OCI-M1 (cell line): ENCODE results near the gene ZNF677.
"Not testable (repeated sequence)": the region's sequence is repeated elsewhere in the genome, so short reads cannot be mapped to it uniquely, and the experiment has no call there.

Source experiments
- DNase-seq: peaks from one replicate; lab custom pipeline; 2025; lab: John Stamatoyannopoulos, UW

ZNF677 gene

GRCh38 chr19:53254411-53255341 lies at the start of gene ZNF677:
ZNF677 (minus strand) TSS chr19:53254873; CDS start chr19:53251550, 3,323 bp downstream.
- DNase-seq = peak; percentile 96

- peak; percentile 26 for DNase-seq
Measured at GRCh38 chr19:53301341-53301740, 46.7 kb upstream of the ZNF677 start.

GRCh38 chr19:53294786-53295441 lies 40.2 kb upstream of the ZNF677 start:
- DNase-seq = peak; percentile 13

GRCh38 chr19:53290758-53291549 lies 36.3 kb upstream of the ZNF677 start:
- DNase-seq = no peak

- no peak for DNase-seq
Measured at GRCh38 chr19:53285087-53285486, 30.4 kb upstream of the ZNF677 start.

GRCh38 chr19:53281947-53282346 lies 27.3 kb upstream of the ZNF677 start:
- not testable (repeated sequence) for DNase-seq

GRCh38 chr19:53275480-53275879 lies 20.8 kb upstream of the ZNF677 start:
- DNase-seq = no peak

GRCh38 chr19:53272044-53272443 lies 17.4 kb upstream of the ZNF677 start:
- no peak for DNase-seq

GRCh38 chr19:53269861-53270260 lies 15.2 kb upstream of the ZNF677 start:
- DNase-seq = not testable (repeated sequence)

- DNase-seq = not testable (repeated sequence)
Measured at GRCh38 chr19:53267623-53268022, 12.9 kb upstream of the ZNF677 start, which contains the start of gene VN1R4. VN1R4 (minus strand) TSS chr19:53267723; CDS start chr19:53267665, 58 bp downstream.

GRCh38 chr19:53257715-53258342 lies 3.2 kb upstream of the ZNF677 start, which contains the start of gene VN1R2:
VN1R2 (plus strand) TSS chr19:53258292; CDS start chr19:53258376, 84 bp downstream.
- DNase-seq = peak; percentile 12

- no peak for DNase-seq
Measured at GRCh38 chr19:53246498-53246897, 8.2 kb downstream of the ZNF677 start.

- DNase-seq = peak; percentile 26
Measured at GRCh38 chr19:53237114-53237777, 17.4 kb downstream of the ZNF677 start.

GRCh38 chr19:53224606-53225005 lies 30.1 kb downstream of the ZNF677 start:
- DNase-seq = no peak

- not testable (repeated sequence) for DNase-seq
Measured at GRCh38 chr19:53222716-53223115, 32.0 kb downstream of the ZNF677 start.

- no peak for DNase-seq
Measured at GRCh38 chr19:53212703-53213320, 41.9 kb downstream of the ZNF677 start.

GRCh38 chr19:53211554-53211953 lies 43.1 kb downstream of the ZNF677 start:
- DNase-seq = not testable (repeated sequence)

- peak; percentile 97 for DNase-seq
Measured at GRCh38 chr19:53196777-53197396, 57.8 kb downstream of the ZNF677 start.

- DNase-seq = peak; percentile 93
Measured at GRCh38 chr19:53195265-53195903, 59.3 kb downstream of the ZNF677 start.
